Measurements from ENCODE around the gene CROCC2. TPM values are rescaled to one million over a fixed set of nuclear protein-coding genes. Genes with fewer than 3 reads are reported as not detected.

Gene CROCC2
- total and polyA plus RNA-seq, 2 of the 13 experiments (the other 11 are each of a cell fraction or from before 2014, with no cell fraction given) = not detected

DNA sequence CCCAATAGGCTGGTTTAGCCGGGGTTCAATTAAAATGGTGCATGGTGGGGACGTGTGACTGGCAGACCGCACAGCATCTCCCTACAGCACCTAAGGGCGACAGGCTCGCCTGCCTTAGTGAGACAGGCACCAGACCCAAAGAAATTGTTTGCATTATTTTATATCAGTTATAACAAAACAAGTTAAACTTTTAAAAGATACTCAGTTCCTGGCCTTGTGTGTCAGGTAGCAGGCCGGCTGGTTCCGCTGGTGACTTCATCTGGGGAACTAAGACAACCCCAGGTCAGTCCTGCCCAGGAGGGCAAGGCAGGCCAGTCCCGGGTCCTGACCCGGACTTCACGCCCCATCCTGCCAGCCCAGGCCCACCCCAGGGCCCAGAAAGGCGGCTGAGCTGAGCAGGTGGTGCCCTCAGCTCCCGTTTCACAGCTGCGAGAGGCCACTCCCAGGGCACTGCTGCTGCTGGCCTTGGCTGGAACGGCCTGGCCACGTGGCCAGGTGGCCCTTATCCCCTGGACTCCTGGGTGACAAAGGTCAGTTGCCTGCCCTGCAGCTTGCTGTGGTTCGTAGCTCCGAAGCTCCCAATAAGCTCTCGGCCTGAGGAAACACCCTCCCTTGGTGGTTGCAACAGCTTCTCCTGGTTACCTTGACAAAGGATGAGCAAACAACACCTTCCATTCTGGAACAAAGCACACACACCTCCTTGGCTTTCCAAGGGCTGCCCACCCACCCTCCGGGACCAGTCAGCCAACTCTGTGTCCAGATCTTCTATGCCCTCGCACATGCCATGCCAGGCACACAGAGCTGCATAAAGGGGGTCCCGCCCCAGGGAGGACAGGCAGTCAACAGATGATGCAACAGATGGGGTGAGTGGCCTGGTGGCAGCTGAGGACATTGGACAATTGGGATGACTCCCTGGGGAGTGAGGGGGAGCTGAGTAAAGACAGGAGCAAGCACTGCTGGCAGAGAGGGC is 48.8 kb upstream of the CROCC2 start (continued):
- peak; percentile 95; the same call in 1 of the 2 replicates for TF ChIP-seq ZNF674 (CRISPR knock-in tag; IDR thresholded peaks at IDR 0.05; ENCODE audit: low read depth)
- TF ChIP-seq ZMAT3 (CRISPR knock-in tag; conservative IDR thresholded peaks at IDR 0.05) = peak; percentile 99
- TF ChIP-seq NFE2L1 (CRISPR knock-in tag; IDR thresholded peaks at IDR 0.05; ENCODE audit: borderline replicate concordance) = no peak
- peak; percentile 99 for TF ChIP-seq FOXC1 (CRISPR knock-in tag; IDR thresholded peaks at IDR 0.05; ENCODE audit: borderline replicate concordance)
- TF ChIP-seq IRF2 (CRISPR knock-in tag; IDR thresholded peaks at IDR 0.05) = peak; percentile 92
- TF ChIP-seq, protein P1, sequence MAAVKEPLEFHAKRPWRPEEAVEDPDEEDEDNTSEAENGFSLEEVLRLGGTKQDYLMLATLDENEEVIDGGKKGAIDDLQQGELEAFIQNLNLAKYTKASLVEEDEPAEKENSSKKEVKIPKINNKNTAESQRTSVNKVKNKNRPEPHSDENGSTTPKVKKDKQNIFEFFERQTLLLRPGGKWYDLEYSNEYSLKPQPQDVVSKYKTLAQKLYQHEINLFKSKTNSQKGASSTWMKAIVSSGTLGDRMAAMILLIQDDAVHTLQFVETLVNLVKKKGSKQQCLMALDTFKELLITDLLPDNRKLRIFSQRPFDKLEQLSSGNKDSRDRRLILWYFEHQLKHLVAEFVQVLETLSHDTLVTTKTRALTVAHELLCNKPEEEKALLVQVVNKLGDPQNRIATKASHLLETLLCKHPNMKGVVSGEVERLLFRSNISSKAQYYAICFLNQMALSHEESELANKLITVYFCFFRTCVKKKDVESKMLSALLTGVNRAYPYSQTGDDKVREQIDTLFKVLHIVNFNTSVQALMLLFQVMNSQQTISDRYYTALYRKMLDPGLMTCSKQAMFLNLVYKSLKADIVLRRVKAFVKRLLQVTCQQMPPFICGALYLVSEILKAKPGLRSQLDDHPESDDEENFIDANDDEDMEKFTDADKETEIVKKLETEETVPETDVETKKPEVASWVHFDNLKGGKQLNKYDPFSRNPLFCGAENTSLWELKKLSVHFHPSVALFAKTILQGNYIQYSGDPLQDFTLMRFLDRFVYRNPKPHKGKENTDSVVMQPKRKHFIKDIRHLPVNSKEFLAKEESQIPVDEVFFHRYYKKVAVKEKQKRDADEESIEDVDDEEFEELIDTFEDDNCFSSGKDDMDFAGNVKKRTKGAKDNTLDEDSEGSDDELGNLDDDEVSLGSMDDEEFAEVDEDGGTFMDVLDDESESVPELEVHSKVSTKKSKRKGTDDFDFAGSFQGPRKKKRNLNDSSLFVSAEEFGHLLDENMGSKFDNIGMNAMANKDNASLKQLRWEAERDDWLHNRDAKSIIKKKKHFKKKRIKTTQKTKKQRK (IDR thresholded peaks at IDR 0.05; ENCODE audit: low read length) = no peak
- 0 out of 2 replicates have a peak, but pooled peaks have one; percentile 15 for TF ChIP-seq KLF13 (CRISPR knock-in tag; IDR thresholded peaks at IDR 0.05)
- no peak; the same call in 1 of the 2 replicates for TF ChIP-seq TOPORS (CRISPR knock-in tag; IDR thresholded peaks at IDR 0.05)
- TF ChIP-seq MAFG (CRISPR knock-in tag; IDR thresholded peaks at IDR 0.05) = no peak
- TF ChIP-seq, protein P2, sequence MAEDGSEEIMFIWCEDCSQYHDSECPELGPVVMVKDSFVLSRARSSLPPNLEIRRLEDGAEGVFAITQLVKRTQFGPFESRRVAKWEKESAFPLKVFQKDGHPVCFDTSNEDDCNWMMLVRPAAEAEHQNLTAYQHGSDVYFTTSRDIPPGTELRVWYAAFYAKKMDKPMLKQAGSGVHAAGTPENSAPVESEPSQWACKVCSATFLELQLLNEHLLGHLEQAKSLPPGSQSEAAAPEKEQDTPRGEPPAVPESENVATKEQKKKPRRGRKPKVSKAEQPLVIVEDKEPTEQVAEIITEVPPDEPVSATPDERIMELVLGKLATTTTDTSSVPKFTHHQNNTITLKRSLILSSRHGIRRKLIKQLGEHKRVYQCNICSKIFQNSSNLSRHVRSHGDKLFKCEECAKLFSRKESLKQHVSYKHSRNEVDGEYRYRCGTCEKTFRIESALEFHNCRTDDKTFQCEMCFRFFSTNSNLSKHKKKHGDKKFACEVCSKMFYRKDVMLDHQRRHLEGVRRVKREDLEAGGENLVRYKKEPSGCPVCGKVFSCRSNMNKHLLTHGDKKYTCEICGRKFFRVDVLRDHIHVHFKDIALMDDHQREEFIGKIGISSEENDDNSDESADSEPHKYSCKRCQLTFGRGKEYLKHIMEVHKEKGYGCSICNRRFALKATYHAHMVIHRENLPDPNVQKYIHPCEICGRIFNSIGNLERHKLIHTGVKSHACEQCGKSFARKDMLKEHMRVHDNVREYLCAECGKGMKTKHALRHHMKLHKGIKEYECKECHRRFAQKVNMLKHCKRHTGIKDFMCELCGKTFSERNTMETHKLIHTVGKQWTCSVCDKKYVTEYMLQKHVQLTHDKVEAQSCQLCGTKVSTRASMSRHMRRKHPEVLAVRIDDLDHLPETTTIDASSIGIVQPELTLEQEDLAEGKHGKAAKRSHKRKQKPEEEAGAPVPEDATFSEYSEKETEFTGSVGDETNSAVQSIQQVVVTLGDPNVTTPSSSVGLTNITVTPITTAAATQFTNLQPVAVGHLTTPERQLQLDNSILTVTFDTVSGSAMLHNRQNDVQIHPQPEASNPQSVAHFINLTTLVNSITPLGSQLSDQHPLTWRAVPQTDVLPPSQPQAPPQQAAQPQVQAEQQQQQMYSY (CRISPR knock-in tag; IDR thresholded peaks at IDR 0.05) = peak; percentile 79; the same call in 1 of the 2 replicates
- no peak; the same call in 1 of the 2 replicates for TF ChIP-seq IRX3 (CRISPR knock-in tag; IDR thresholded peaks at IDR 0.05; ENCODE audit: borderline replicate concordance, low read depth)
- TF ChIP-seq, protein P3, sequence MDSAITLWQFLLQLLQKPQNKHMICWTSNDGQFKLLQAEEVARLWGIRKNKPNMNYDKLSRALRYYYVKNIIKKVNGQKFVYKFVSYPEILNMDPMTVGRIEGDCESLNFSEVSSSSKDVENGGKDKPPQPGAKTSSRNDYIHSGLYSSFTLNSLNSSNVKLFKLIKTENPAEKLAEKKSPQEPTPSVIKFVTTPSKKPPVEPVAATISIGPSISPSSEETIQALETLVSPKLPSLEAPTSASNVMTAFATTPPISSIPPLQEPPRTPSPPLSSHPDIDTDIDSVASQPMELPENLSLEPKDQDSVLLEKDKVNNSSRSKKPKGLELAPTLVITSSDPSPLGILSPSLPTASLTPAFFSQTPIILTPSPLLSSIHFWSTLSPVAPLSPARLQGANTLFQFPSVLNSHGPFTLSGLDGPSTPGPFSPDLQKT (CRISPR knock-in tag; IDR thresholded peaks at IDR 0.05; ENCODE audit: borderline replicate concordance) = no peak
- peak; percentile 19; the same call in 1 of the 2 replicates for TF ChIP-seq FLYWCH1 (CRISPR knock-in tag; IDR thresholded peaks at IDR 0.05)
- TF ChIP-seq, protein P4, sequence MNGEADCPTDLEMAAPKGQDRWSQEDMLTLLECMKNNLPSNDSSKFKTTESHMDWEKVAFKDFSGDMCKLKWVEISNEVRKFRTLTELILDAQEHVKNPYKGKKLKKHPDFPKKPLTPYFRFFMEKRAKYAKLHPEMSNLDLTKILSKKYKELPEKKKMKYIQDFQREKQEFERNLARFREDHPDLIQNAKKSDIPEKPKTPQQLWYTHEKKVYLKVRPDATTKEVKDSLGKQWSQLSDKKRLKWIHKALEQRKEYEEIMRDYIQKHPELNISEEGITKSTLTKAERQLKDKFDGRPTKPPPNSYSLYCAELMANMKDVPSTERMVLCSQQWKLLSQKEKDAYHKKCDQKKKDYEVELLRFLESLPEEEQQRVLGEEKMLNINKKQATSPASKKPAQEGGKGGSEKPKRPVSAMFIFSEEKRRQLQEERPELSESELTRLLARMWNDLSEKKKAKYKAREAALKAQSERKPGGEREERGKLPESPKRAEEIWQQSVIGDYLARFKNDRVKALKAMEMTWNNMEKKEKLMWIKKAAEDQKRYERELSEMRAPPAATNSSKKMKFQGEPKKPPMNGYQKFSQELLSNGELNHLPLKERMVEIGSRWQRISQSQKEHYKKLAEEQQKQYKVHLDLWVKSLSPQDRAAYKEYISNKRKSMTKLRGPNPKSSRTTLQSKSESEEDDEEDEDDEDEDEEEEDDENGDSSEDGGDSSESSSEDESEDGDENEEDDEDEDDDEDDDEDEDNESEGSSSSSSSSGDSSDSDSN (CRISPR knock-in tag; IDR thresholded peaks at IDR 0.05) = peak; percentile 96
- no peak for TF ChIP-seq RBM22 (optimal IDR thresholded peaks at IDR 0.05; ENCODE audit: low read length)

All from HepG2 (cell line).